SU-DHL-6 (cell line): ENCODE data around the gene MYRF.
A peak's percentile ranks its signal among the peaks of the same experiment; 100 is the strongest.

ENCODE experiments used
- H2AFZ ChIP-seq: fragments of 200-600 bp; sonication (generic); 2 replicates; pipeline ENCODE4 v1.6.1; 2014; ENCODE audit warnings: low read depth, mild to moderate bottlenecking, moderate library complexity, mixed read lengths, antibody characterized with exemption, low read length; ENCODE audit not compliant: severe bottlenecking
- H3F3A ChIP-seq: fragments of 200-600 bp; shearing (Covaris generic); 2 replicates; pipeline ENCODE4 v1.6.0; 2016; ENCODE audit warnings: antibody characterized with exemption, mild to moderate bottlenecking; ENCODE audit not compliant: insufficient read depth
- H3K27ac ChIP-seq: fragments of 200-600 bp; sonication (generic); 2 replicates; pipeline ENCODE4 v1.5.1; 2016; ENCODE audit warnings: low read depth, mild to moderate bottlenecking, low read length, moderate library complexity, mixed read lengths
- H3K27me3 ChIP-seq: fragments of 200-600 bp; sonication (generic), shearing (Covaris generic); 2 replicates; pipeline ENCODE4 v1.6.0; 2014; ENCODE audit warnings: mild to moderate bottlenecking, low read length
- H3K36me3 ChIP-seq: fragments of 200-600 bp; sonication (generic); 2 replicates; pipeline ENCODE4 v1.6.1; 2014; ENCODE audit warnings: mild to moderate bottlenecking, low read length, mixed read lengths
- H3K4me2 ChIP-seq: fragments of 300-600, 200-600 bp; shearing (Covaris generic), sonication (generic); 2 replicates; pipeline ENCODE4 v1.6.0; 2014; ENCODE audit warnings: low read length, low read depth, mild to moderate bottlenecking; ENCODE audit not compliant: poor library complexity, severe bottlenecking
- H3K4me3 ChIP-seq: fragments of 200-600 bp; sonication (generic); 2 replicates; pipeline ENCODE4 v1.5.1; 2014; ENCODE audit warnings: antibody characterized with exemption, low read length, mild to moderate bottlenecking, mixed read lengths; ENCODE audit not compliant: insufficient read depth, poor library complexity, severe bottlenecking
- H3K79me2 ChIP-seq: fragments of 200-600 bp; sonication (generic); 2 replicates; pipeline ENCODE4 v1.6.1; 2014; ENCODE audit warnings: mild to moderate bottlenecking, low read length, moderate library complexity; ENCODE audit not compliant: insufficient read depth
- H3K9ac ChIP-seq: fragments of 200-600 bp; sonication (generic); 2 replicates; pipeline ENCODE4 v1.7.0; 2014; ENCODE audit warnings: mild to moderate bottlenecking, low read length
- H3K9me2 ChIP-seq: fragments of 200-600 bp; sonication (generic); replicated peaks from 2 replicates; pipeline ENCODE4 v1.6.1; 2014; ENCODE audit warnings: low read length; ENCODE audit not compliant: insufficient read depth
- H3K9me3 ChIP-seq: fragments of 200-600 bp; sonication (generic); 2 replicates; pipeline ENCODE4 v1.6.1; 2014; ENCODE audit warnings: low read length, mixed read lengths; ENCODE audit not compliant: insufficient read depth
- H4K20me1 ChIP-seq: fragments of 200-600 bp; sonication (generic); 2 replicates; pipeline ENCODE4 v1.6.1; 2014; ENCODE audit warnings: low read depth, mild to moderate bottlenecking, antibody characterized with exemption, low read length, moderate library complexity, mixed read lengths
- EZH2phosphoT487 ChIP-seq: fragments of 200-600 bp; sonication (generic), shearing (Covaris generic); conservative IDR thresholded peaks from 2 replicates; pipeline ENCODE4 v1.6.1; 2018; ENCODE audit warnings: mild to moderate bottlenecking, antibody characterized with exemption, low read length, moderate library complexity, mixed read lengths
- TF ChIP-seq, protein P1 (sequence below): fragments of 200-600 bp; sonication (generic); IDR thresholded peaks from one replicate; pipeline ENCODE4 v1.5.1; 2017; ENCODE audit warnings: antibody characterized with exemption, mild to moderate bottlenecking, low read length, moderate library complexity; ENCODE audit not compliant: insufficient read depth, poor library complexity, severe bottlenecking

The MYRF gene

DNA sequence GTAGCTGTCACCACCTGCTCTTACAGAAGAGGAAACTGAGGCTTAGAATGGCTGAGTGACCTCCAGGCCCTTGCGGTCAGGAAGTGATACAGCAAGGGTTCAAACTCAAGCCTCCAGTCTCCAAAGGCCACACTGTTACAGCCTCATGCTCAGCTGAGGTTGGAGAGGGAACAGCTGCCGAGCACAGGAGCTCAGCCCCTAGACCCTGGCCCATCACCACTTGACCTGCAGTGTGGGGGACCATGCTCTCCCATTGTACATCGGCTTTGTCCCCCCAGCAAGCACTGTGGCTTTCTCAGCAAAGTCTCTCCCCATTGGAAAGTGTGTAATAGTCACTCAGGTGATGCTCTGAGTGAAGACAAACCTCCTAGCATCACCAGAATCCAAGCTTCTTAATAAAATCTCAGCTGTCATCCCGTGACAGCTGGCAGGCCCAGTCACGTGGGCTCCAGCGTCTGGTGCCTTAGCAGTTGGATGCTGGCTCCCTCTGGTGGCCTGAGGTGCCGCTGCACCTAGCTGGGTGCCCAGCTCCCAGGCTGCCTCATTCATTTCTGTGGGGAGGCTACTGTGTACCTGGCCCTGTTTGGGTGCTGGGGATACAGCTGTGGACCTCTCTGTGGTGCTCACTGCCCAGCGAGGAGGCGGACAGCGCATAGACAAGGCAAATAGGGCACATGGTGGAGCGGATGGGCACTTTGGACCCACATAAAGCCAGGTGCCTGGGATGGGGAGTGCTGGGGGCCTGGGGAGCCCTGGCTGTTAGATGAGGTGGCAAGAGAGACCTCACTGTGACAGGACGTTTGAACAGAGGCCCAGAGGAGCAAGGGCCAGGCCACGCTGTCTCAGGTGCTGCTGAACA is 19.1 kb upstream of the MYRF start:
- no peaks in the 10 kb centered on the region for H4K20me1 ChIP-seq
- H3K9ac ChIP-seq, result no peak overlapping the region
- no peaks in the 10 kb centered on the region for H3K36me3 ChIP-seq
- H3K9me3 ChIP-seq, result no peaks in the 10 kb centered on the region
- H3K79me2 ChIP-seq, result no peaks in the 10 kb centered on the region
- no peak overlapping the region for H3K4me2 ChIP-seq
- H2AFZ ChIP-seq, result no peak overlapping the region
- no peak for TF ChIP-seq EZH2phosphoT487
- TF ChIP-seq, protein P1, sequence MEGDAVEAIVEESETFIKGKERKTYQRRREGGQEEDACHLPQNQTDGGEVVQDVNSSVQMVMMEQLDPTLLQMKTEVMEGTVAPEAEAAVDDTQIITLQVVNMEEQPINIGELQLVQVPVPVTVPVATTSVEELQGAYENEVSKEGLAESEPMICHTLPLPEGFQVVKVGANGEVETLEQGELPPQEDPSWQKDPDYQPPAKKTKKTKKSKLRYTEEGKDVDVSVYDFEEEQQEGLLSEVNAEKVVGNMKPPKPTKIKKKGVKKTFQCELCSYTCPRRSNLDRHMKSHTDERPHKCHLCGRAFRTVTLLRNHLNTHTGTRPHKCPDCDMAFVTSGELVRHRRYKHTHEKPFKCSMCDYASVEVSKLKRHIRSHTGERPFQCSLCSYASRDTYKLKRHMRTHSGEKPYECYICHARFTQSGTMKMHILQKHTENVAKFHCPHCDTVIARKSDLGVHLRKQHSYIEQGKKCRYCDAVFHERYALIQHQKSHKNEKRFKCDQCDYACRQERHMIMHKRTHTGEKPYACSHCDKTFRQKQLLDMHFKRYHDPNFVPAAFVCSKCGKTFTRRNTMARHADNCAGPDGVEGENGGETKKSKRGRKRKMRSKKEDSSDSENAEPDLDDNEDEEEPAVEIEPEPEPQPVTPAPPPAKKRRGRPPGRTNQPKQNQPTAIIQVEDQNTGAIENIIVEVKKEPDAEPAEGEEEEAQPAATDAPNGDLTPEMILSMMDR, result peak; percentile 98
- H3K9me2 ChIP-seq, result no peaks in the 10 kb centered on the region
- H3K27ac ChIP-seq, result no peak overlapping the region
- no peaks in the 10 kb centered on the region for H3F3A ChIP-seq
- no peak overlapping the region for H3K4me3 ChIP-seq
- no peaks in the 10 kb centered on the region for H3K27me3 ChIP-seq

DNA sequence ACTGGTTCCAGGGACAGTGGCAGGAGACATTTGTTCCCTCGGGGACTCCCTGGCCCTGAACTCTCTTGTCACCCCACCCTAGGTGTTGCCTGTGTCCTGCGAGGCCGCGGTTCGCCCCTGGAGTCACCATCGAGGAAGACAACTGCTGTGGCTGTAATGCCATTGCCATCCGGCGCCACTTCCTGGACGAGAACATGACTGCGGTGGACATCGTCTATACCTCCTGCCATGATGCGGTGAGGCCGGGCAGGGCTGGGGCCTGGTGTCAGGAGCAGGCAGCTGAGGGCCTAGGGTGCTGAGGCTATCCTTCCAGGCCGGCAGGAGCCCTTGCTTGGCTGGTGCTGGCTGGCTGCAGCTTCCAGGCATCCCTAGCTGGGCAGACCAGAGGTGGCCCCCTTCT is 17.7 kb upstream of the MYRF start:
- no peaks in the 10 kb centered on the region for H3K27me3 ChIP-seq
- H3K79me2 ChIP-seq, result no peaks in the 10 kb centered on the region
- H3K27ac ChIP-seq, result no peak overlapping the region
- no peak overlapping the region for H2AFZ ChIP-seq
- no peaks in the 10 kb centered on the region for H4K20me1 ChIP-seq
- H3F3A ChIP-seq, result no peaks in the 10 kb centered on the region
- no peak overlapping the region for H3K9ac ChIP-seq
- H3K36me3 ChIP-seq, result no peaks in the 10 kb centered on the region
- no peak for TF ChIP-seq EZH2phosphoT487
- TF ChIP-seq, protein P1, result no peak
- no peaks in the 10 kb centered on the region for H3K9me2 ChIP-seq
- H3K4me2 ChIP-seq, result no peak overlapping the region
- no peaks in the 10 kb centered on the region for H3K9me3 ChIP-seq
- no peak overlapping the region for H3K4me3 ChIP-seq

DNA sequence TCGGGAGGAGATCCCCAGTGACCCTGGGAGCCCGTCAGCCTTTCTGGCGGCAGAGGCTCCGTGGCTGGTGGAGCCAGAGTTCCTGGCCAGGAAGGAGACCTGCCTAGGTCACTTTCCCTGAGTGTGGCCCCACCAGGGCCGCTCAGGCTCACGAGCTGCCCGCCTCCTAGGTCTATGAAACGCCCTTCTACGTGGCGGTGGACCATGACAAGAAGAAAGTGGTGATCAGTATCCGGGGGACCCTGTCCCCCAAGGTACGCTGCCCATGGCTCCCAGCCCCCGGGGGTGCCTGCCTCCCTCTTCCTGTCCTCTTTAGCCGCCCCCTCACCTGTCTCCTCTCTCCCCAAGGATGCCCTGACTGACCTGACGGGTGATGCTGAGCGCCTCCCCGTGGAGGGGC is 17.0 kb upstream of the MYRF start:
- Histone ChIP-seq H3K4me2 (no peak overlapping the region), H3F3A (no peaks in the 10 kb centered on the region), H4K20me1 (no peaks in the 10 kb centered on the region), H3K9me3 (no peaks in the 10 kb centered on the region), H2AFZ (no peak overlapping the region), H3K4me3 (no peak overlapping the region), H3K36me3 (no peaks in the 10 kb centered on the region), H3K79me2 (no peaks in the 10 kb centered on the region), H3K9ac (no peak overlapping the region), H3K27me3 (no peaks in the 10 kb centered on the region), H3K9me2 (no peaks in the 10 kb centered on the region), H3K27ac (no peak overlapping the region)
- no peak for TF ChIP-seq EZH2phosphoT487
- TF ChIP-seq, protein P1, result no peak
